WTC11 (cell line): ENCODE data around the gene RETREG1. TPM values are rescaled to one million over a fixed set of nuclear protein-coding genes. Genes with fewer than 3 reads are reported as not detected.

Experiments
- ATAC-seq: fragments of 200-7000 bp; cut with Tn5 transposase; 2 replicates; pipeline ENCODE4 v1.10.0; 2021; ENCODE audit warnings: mild to moderate bottlenecking, moderate library complexity
- CTCF ChIA-PET: fragments of 300-600 bp; sonication (Branson Sonifier 250); formaldehyde crosslinking; loops from one replicate; lab custom pipeline; 2021; ENCODE audit warnings: antibody characterized with exemption; lab: Charles Lee
- POLR2A ChIA-PET: fragments of 350-600 bp; sonication (Branson Sonifier 250); formaldehyde crosslinking; loops from one replicate; lab custom pipeline; 2021; ENCODE audit warnings: antibody characterized with exemption; lab: Charles Lee
- DNase-seq: peaks from one replicate; pipeline ENCODE4 v3.0.0; 2021; ENCODE audit warnings: low spot score
- H3K27ac Mint-ChIP-seq: 2 replicates; pipeline ENCODE4 v1.8.0; 2021; ENCODE audit warnings: mixed read lengths
- H3K27me3 Mint-ChIP-seq: 2 replicates; pipeline ENCODE4 v1.8.0; 2021; ENCODE audit warnings: low read depth, mild to moderate bottlenecking, moderate library complexity, mixed read lengths
- H3K36me3 Mint-ChIP-seq: 2 replicates; pipeline ENCODE4 v1.8.0; 2021; ENCODE audit warnings: mixed read lengths
- H3K4me1 Mint-ChIP-seq: 2 replicates; pipeline ENCODE4 v1.8.0; 2022; ENCODE audit warnings: mixed read lengths
- H3K4me3 Mint-ChIP-seq: 2 replicates; pipeline ENCODE4 v1.8.0; 2021; ENCODE audit warnings: mild to moderate bottlenecking, moderate library complexity, mixed read lengths
- H3K9me3 Mint-ChIP-seq: 2 replicates; pipeline ENCODE4 v1.8.0; 2021; ENCODE audit warnings: mixed read lengths
- E2F1 ChIP-seq: sonication (generic); formaldehyde crosslinking; IDR thresholded peaks from 2 replicates; pipeline ENCODE4 v1.8.0; 2022; ENCODE audit warnings: mild to moderate bottlenecking, missing genetic modification reagents
- ELF4 ChIP-seq: sonication (generic); formaldehyde crosslinking; IDR thresholded peaks from 2 replicates; pipeline ENCODE4 v1.8.1; 2022; ENCODE audit warnings: low read depth, mild to moderate bottlenecking, moderate library complexity, missing genetic modification reagents
- FOXK1 ChIP-seq: sonication (generic); formaldehyde crosslinking; IDR thresholded peaks from 2 replicates; pipeline ENCODE4 v1.8.0; 2022; ENCODE audit warnings: mild to moderate bottlenecking, moderate library complexity, missing genetic modification reagents
- SP1 ChIP-seq: sonication (generic); formaldehyde crosslinking; conservative IDR thresholded peaks from 2 replicates; pipeline ENCODE4 v1.8.1; 2022; ENCODE audit warnings: missing genetic modification reagents
- TCF7 ChIP-seq: sonication (generic); formaldehyde crosslinking; IDR thresholded peaks from 2 replicates; pipeline ENCODE4 v1.8.0; 2022; ENCODE audit warnings: mild to moderate bottlenecking, low read depth, missing genetic modification reagents, moderate library complexity
- USF2 ChIP-seq: sonication (generic); formaldehyde crosslinking; IDR thresholded peaks from 2 replicates; pipeline ENCODE4 v1.8.1; 2023; ENCODE audit warnings: mild to moderate bottlenecking, missing genetic modification reagents, moderate library complexity
- ZNF121 ChIP-seq: sonication (generic); formaldehyde crosslinking; IDR thresholded peaks from 2 replicates; pipeline ENCODE4 v1.8.0; 2023; ENCODE audit warnings: missing genetic modification reagents
- ZNF232 ChIP-seq: sonication (generic); formaldehyde crosslinking; IDR thresholded peaks from 2 replicates; pipeline ENCODE4 v1.8.0; 2022; ENCODE audit warnings: mild to moderate bottlenecking, missing genetic modification reagents
- total RNA-seq: library from RNA; stranded (reverse); gene quantifications from 3 replicates; pipeline ENCODE4 v1.2.3, GENCODE V29; 2021
- TF ChIP-seq, protein P1 (sequence below): fragments of 250-450 bp; sonication (Bioruptor Pico); conservative IDR thresholded peaks from 2 replicates; pipeline ENCODE4 v1.9.0; 2021; ENCODE audit warnings: mild to moderate bottlenecking
- TF ChIP-seq, protein P2 (sequence below): sonication (generic); formaldehyde crosslinking; IDR thresholded peaks from 2 replicates; pipeline ENCODE4 v1.8.1; 2023; ENCODE audit warnings: mild to moderate bottlenecking, missing genetic modification reagents, borderline replicate concordance

Gene RETREG1
- total RNA-seq, 1 experiment from 2014 or later = 2.2 TPM

- TF ChIP-seq USF2 (no peak), ELF4 (CRISPR knock-in tag) (no peak), ZNF121 (no peak)
- TF ChIP-seq, protein P1, sequence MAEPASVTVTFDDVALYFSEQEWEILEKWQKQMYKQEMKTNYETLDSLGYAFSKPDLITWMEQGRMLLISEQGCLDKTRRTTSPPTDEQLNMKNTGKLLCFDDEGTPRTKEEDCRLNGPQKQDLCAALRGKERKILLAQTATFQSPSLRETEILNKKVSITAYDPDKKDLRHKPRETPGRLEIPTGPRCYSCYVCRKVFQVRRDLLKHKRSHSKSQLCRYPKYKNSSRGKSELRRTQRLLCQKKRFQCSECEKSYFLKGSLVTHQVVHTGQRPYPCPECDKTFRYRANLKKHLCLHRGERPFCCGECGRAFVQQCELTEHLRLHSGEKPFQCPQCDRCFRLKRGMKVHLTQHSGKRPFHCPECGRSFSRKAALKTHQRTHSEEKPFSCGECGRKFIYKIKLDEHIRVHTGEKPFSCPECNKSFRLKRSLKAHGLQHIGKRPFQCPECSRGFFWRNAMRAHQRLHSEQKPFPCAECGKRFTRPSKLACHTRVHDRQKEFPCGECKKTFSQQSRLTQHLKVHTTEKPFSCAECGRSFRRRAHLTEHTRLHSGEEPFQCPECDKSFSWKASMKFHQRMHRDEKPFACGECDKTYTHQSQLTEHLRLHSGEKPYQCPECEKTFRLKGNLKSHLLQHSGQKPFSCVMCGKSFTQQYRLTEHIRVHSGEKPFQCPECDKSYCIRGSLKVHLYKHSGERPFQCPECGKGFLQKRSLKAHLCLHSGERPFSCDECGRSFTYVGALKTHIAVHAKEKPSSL (CRISPR knock-in tag) = no peak
Observed at GRCh38 chr5:16618138-16618897, 1.5 kb upstream of the RETREG1 start (continued).

- no peaks in the 10 kb centered on the region for H3K9me3 Mint-ChIP-seq
Observed at GRCh38 chr5:16617274-16617968, 624 bp upstream of the RETREG1 start.

More at GRCh38 chr5:16617274-16617968, 624 bp upstream of the RETREG1 start:
- TF ChIP-seq FOXK1 (CRISPR knock-in tag) (no peak), TCF7 (no peak), ZNF232 (no peak), E2F1 (CRISPR knock-in tag) (no peak), SP1 (CRISPR knock-in tag) (no peak)
- TF ChIP-seq, protein P2, sequence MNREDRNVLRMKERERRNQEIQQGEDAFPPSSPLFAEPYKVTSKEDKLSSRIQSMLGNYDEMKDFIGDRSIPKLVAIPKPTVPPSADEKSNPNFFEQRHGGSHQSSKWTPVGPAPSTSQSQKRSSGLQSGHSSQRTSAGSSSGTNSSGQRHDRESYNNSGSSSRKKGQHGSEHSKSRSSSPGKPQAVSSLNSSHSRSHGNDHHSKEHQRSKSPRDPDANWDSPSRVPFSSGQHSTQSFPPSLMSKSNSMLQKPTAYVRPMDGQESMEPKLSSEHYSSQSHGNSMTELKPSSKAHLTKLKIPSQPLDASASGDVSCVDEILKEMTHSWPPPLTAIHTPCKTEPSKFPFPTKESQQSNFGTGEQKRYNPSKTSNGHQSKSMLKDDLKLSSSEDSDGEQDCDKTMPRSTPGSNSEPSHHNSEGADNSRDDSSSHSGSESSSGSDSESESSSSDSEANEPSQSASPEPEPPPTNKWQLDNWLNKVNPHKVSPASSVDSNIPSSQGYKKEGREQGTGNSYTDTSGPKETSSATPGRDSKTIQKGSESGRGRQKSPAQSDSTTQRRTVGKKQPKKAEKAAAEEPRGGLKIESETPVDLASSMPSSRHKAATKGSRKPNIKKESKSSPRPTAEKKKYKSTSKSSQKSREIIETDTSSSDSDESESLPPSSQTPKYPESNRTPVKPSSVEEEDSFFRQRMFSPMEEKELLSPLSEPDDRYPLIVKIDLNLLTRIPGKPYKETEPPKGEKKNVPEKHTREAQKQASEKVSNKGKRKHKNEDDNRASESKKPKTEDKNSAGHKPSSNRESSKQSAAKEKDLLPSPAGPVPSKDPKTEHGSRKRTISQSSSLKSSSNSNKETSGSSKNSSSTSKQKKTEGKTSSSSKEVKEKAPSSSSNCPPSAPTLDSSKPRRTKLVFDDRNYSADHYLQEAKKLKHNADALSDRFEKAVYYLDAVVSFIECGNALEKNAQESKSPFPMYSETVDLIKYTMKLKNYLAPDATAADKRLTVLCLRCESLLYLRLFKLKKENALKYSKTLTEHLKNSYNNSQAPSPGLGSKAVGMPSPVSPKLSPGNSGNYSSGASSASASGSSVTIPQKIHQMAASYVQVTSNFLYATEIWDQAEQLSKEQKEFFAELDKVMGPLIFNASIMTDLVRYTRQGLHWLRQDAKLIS = no peak
- CTCF ChIA-PET = interaction anchor here (0.8 to 2.5 kb wide), 4 partner anchors 58 to 573 kb away, joined by 3 to 9 read pairs (median 4); no protein-coding TSS in a partner anchor
- Mint-ChIP-seq H3K4me3 (no peak overlapping the region), H3K27me3 (peaks cover 24% of the 10 kb centered on the region), H3K36me3 (no peaks in the 10 kb centered on the region), H3K27ac (no peak overlapping the region), H3K4me1 (peaks cover 16% of the 10 kb centered on the region)
- peak; percentile 39 for ATAC-seq
- POLR2A ChIA-PET = interaction anchor here (0.6 kb wide), 1 partner anchor 534 kb away, joined by 7 read pairs; no protein-coding TSS in a partner anchor
- no peak for DNase-seq
